Activated CD4-positive, alpha-beta T cell treated with anti-CD3 and anti-CD28 coated beads, Interleukin-2, amount 50 U/mL, for 24 hours (primary cell): ENCODE results near the gene BCKDHB.
"Not testable (repeated sequence)": the region's sequence is repeated elsewhere in the genome, so short reads cannot be mapped to it uniquely, and the experiment has no call there.

Experiments
- DNase-seq, 2 donors: peaks; one replicate each; pipeline ENCODE4 v3.0.0-alpha.2; 2020; ENCODE audit warnings: low read depth in 1 of 2, low spot score in 1 of 2

Gene BCKDHB

DNA sequence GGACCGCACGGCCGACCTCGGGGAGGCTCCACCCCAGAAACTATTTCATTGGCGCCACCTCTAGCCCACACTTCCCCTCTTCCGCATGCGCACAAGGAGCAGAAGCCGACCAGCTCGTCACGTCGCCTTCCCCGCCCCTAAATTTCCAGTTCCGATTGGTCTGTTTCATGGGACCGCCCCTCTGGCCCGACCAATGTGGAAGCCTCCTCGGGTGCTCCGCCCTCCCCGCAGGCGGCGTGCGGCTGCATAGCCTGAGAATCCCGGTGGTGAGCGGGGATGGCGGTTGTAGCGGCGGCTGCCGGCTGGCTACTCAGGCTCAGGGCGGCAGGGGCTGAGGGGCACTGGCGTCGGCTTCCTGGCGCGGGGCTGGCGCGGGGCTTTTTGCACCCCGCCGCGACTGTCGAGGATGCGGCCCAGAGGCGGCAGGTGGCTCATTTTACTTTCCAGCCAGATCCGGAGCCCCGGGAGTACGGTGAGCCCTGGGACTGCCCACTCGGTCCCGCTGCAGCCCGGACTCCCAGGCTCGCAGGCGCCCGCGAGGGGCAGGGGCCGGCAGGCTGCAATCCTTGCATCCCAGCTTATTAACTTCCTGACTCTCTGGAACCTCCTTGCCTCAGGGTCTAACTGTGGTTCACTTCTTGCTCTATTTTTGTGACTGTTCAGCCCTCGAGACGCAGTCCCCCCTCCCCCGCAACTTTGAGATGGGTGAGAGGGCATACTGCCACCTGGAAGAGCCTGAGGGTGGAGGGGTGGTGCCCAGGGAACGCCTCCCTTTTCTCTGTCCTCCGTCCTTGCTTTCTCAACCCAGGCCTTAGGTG is at the start of gene BCKDHB:
TSS of gene BCKDHB (plus strand) at position 254 of the 818 bp plus-strand sequence. CDS start at position 277, 23 bp downstream.
- peak; percentile 86 to 98 for DNase-seq

DNA sequence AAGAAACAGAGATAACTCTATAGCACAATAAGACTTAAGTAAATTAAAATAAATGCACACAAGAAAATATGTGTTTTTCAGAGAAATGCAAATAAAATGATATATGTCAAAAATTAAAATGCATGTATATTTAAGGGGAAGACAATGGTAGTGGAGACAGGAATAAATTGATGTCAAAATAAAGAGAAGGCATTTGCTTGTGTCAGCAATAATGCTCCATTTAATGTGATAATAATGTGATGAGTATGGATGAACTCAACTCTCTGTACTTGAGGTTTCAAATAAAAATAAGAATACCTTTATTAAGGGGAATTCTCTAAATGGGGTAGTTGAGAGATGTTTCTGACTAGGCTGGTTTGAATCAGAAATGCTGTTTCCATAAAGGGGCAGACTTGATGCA is 45.7 kb upstream of the BCKDHB start:
- DNase-seq, result no peak

DNA sequence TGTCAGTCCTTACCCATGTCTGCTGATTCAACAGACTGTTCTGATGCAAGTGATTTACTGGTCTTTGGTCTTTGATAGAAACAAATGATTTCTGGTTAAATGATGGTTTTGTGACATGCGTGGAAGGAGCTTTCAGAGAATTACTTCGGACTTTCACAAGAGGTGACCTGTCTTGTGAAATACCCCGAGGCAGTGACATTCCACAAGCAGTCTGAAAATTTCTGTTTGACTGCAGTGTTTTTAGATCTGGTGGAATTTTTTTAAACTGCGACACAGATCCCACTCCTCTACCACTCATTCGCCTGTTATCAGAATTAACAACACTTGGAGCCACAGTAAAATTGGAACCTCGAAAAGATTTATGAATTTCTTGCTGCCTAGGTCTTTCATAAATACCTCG is 38.3 kb upstream of the BCKDHB start:
- DNase-seq, result not testable (repeated sequence)

DNA sequence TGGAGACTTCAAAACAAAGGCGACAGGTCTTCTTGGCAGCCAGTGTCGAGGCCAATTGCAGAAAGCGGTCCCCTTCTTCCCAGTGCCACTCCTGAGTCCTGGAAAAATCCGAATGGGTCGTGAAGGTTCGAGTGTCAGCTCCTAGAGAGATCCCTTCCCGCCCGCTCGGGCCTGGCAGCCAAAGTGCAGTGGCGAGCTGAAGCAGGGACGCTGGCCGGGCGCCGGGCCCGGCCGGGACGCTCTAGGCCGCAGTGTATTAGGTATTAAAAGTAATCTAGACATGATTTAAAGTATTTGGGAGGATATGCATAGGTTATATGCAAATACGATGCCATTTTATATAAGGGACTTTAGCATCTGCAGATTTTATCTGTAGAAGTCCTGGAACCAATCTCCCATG is 36.0 kb upstream of the BCKDHB start:
- DNase-seq, result not testable (repeated sequence)

DNA sequence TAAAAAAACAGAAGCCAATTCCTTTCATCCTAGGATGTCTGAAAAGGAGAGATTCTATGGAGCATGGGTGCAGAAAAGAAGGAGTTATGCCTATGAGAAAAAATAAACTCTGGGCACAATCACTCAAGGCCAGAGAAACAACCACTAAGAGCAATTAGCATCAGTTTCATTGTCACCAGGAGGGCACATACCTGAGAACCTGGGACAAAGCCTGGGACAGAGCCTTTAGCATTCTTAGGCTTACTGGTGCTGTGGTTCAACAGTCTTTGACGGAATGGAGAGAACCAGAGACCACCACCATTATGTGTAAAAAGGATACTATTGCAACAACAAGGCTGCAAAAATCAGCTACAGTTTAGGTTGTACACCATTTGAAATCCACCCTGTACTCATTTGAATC is 29.4 kb upstream of the BCKDHB start:
- DNase-seq, result no peak

DNA sequence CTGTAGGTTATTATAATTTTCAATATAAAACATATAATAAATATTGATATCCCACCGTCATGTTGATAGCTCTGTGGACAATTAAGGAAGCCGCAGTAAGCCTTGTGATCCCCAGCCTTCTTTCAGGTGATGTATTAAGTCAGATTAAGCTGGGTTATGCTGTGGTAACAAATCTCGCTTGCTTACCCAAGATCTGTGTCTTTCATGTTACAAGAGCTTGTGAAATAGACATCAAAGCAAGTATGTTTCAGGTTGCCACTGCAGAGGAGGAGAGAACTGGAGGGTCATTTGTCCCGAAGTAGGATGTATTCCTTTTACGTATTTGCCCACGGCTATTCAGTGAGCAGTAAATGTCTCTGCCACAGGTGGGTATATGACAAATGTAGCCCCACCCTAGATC is 17.8 kb upstream of the BCKDHB start:
- DNase-seq, result no peak

DNA sequence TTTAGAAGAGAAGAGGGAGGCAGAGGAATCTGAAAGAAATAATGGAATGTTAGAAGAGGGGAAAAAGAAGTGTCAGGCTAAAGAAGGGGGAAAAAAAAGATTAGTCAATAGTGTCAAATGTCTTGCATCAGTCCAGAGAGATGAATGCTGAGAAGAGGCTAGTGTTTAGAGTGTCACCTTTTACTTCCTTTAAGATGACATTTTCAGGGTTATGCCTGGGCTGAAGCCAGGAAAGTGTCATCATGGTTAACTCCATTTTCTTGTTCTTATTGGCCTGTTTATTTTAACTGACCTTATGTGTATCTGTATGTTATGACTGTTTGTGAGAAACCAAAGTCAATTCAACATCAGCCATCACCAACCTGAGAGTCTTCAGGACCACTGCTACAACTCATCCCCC is 15.0 kb upstream of the BCKDHB start:
- DNase-seq, result no peak

DNA sequence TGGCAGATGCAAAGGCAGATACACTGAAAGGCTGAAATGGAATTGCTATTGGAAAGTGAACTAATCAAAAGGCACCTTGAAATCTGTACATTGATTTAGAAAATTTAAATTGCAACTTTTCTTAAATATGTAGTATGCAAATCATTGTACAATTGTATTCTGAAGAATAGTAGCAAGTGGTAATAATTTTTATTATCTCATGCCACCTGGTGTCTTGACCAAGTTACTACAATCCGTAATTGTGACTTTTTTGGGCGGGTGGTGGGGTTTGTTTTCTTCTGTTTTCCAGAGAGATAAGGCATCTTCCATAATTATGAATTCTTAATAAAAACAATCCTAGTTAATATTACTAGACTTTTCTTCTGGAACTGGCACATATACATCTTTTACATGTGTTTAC is 12.5 kb upstream of the BCKDHB start:
- no peak for DNase-seq

DNA sequence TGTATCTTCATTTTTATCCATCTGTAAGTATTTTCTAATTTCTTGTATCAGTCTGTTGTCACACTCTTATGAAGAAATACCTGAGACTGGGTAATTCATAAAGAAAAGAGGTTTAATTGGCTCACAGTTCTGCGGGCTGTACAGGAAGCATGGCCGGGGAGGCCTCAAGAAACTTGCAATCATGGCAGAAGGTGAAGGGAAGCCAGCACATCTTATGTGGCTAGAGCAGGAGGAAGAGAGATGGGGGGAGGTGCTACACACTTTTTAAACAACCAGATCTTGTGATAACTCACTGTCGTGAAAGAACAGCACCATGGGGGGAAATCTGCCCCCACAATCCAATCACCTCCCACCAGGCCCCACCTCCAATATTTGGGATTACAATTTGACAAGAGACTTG is 10.9 kb upstream of the BCKDHB start:
- DNase-seq, result no peak

DNA sequence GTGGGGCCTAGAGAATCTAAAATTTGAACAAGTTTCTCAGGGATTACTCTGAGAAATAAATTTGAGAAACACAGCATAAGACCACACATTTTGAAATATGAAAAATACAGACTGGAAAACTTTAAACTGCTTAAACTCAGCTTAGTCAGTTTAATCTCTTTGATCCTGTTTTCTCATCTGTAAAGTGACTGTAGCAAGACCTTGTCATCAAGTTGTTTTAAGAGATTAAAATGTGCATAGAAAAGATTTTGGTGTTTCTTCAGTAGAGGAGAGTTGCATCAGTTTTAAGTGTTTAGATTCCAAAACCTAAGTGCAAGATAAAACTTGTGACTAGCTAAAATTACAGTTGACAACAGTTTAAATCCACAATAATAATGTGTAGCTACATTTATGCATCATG is 8.1 kb upstream of the BCKDHB start:
- DNase-seq, result no peak

DNA sequence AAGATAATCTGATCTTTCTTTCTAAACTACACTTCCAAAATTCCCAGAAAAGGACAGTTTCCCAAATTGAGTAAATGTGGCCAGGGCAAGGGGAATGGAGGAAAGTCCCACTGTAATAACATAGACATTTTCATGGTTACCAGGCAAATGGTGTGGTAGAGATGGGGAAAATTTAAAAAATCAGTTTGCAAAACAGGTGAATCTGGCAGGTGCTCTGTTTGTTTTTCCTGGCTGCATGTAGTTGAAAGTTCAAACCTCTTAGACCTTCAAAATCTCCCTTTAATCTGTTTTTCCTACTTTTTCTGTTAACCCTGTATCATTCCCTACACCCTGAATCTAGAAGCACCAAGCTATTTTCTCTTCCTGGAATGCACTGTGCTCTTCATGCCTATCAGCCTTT is 2.0 kb upstream of the BCKDHB start:
- DNase-seq, result no peak

DNA sequence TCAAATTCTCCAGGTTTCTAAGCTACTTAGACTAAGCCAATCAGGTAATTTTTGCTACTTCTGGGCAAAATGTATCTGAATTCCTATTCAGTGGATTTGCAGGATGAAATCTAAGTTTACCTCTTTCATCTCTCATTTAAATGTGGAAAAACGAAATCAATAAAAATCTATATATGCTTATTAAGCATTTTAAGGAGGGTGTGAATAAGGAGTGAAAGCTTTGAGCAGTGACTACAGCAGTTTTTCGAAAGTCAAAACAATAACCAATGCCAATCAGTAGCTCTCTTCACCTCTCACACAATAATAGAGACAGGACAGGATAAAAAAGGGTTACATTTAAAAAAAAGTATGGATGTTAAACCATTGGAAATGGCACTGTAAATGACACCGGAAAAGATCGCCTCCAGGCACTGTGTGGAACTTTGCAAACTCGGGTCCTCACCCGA is 476 bp upstream of the BCKDHB start:
- no peak for DNase-seq

DNA sequence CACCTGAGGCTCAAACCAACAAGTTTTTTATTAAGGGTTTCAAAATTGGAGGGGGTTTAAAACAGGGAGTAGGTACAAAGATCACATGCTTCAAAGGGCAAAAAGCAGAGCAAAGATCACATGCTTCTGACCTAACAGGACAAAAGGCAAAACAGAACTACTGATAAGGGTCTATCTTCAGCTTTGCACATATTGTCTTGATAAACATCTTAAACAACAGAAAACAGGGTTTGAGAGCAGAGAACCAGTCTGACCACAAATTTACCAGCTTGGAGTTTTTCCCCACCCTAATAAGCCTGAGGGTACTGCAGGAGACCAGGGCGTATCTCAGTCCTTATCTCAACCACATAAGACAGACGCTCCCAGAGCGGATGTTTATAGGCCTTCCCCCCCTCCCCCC is 16.1 kb downstream of the BCKDHB start:
- DNase-seq, result not testable (repeated sequence)

DNA sequence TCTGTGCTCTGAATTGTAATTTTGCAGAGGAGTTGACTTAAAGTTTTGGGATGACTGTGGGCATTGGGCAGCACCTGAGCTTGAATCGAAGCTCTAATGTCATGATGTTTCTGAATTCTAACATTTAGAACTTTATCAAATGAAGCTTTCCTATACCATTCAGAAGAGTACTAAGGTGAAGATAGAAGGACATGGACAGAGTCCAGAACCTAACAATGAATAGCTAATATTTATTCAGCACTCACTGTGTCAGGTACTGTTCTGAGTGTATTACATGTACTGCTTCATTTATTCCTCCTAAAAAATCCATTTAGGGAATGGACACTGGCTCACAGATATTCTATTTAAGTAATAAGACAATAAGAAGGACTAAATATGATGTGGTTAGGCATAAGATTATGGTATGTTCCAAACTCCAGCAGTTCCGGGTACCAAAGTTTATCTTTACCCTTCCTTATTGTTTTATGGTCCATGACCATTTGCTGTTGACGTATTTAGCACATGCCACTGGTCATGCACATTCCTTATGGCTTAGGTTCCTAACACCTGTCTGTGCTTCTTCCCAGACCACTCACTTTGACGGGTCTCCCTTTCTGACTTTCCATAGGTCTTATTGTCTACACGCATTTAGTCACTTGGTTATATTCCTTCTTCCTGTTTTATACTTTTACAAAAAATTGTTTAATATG is 20.3 kb downstream of the BCKDHB start:
- no peak for DNase-seq

DNA sequence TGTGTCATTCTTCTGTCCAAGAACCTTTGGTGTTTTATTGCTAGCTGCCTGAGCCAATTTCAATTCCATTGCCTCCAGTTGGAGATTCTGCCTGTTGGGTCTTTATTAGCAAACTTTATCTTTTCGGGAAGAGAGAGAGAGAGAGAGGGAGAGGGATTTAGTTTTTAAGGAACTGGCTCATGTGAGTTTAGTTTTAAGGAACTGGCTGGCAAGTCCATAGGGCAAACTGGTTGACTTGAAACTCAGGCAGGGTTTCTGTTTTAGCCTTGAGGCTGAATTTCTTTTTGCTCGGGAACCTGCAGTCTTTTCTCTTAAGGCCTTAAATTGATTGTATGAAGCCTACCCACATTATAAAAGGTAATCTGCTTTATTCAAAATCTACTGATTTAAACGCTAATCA is 23.0 kb downstream of the BCKDHB start:
- no peak for DNase-seq

DNA sequence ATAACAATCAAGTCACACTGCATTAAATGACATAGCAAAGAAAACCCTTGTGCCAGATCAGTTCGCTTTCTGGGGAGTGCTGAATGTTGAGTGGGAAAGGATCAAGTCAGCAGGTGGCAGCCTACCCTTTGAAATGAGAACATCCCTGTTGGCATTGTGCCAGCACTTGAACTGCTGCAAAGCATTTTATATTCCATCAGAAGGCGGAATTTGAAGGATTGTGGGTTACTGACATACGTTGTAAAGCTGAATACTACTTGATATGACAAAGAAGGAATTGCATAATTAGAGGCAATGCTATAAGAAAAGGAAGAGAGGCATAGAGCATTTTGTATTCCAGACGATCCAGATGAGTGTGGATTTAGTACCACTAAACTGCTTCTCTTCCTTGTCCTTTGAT is 26.5 kb downstream of the BCKDHB start:
- peak in 1 of 2 donors; percentile 11 for DNase-seq

DNA sequence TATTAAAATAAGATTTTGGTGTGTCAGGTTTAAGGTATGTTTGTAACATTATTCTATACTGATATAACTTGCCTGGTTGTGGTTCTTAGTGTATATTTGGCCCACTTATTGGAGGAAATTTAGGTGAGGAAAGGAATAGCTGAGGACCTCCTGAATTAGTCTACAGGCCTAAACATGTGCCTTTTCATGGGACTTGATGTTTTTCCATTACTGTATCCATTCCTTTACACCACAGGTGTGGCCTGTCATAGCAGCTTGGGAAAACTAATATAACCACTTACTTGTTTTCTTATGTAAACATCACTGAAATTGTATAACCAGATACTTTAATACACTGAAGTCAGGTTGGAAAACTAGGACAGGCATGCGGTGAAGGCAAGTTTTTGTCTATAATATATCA is 27.6 kb downstream of the BCKDHB start:
- no peak for DNase-seq

DNA sequence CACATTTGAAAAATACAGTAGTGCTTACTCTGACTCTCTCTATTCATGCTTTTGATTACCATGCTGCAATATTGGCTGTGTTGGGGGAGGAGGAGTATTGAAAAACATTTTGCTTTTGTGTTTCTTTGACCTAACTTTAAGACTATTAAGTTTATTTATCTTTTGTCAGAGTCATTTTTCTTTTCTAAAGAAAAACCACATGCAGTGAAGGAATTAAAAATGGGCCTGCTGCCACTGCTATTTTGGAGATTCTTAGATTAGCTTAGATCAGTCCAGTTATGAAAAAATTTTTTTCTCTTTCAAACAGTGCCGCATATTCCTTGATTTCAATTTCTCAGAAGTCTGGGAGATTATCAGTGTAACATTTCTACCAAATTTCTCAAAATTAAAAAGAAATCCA is 36.1 kb downstream of the BCKDHB start:
- no peak for DNase-seq

DNA sequence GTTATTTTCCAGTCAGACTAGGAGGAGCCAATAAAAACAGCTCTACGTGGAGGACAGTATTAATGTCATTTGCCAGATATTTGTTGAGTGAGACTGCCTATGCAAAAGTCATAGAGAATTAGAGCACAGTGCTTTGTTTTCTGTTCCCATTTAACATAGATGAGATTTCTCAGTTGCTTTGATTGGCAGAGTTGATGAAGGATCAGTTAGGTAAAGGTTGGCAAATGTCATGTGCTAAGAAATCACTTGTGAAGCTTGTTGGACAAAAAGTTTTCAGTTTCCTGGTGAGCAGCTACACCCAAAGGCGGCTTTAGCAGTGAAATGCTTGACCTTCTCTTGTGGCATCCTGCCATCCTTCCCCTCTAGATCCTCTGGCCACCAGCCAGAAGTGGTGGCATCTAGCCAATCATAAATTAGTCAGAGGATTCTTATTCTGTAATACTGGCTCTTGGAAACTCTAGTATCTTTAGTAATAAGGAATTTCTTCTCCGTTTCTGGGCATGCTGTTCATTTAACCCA is 37.0 kb downstream of the BCKDHB start:
- DNase-seq, result no peak

DNA sequence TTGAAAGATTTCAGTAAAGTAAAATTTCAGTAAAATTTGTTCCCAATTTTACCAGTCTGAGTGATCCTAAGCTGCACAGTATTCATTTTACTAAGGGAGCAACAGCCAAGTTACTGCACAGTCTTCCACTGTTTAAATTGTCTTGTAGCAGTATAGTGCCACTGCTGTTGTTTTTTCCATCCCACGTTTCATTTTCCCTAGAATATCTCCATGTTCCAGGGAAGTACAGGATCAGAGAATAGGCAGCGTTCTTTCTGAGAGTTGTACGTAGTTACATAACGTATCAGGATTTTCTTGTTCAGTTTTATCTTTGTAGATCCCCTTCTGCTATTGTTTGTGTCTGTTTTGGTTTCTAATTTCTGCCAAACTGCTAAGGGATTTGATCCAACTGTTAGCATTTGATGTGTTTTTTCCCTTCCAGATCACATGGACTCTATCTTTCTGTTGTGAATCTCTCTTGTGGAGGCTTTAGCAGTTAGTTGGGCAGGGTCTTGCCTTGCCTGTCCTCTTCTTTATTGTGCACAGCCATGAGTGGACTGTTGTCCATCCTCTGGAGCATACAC is 38.4 kb downstream of the BCKDHB start:
- no peak for DNase-seq

DNA sequence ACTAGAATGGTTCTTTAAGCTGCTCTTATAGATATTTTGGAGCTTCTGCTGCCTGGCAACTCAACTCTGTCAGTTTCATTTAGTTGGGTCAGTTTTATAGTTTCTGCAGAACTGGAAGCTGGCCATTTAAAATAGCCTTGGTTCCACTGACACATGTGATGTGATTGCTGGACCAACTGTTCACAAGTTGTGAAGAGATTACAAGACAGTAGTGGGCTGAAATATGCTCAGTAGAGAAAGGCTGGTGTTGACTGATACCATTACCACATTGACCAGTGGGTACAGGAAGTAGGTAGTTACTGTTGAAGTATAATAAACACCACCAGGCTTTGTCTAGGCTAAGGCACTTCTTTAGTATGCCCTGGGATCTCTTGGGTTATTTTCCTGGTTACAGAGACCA is 39.0 kb downstream of the BCKDHB start:
- no peak for DNase-seq

DNA sequence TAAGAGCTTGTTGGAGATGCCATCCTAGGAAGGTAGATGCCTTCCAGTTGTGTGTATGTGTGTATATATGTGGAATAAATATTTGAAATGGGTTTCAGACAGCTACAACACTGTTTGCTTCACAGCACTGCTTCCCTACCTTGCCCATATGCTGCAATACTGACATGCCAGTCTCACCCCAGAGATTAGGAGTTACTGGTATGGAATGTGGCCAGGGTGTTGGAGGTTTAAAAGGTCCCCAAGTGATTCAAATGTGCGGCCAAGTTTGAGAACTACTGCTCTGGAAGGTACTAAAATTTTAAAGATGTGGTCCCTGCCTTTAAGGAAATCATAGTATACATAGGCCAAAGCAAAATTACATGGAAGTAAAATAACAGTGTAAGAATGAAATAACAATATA is 39.5 kb downstream of the BCKDHB start:
- DNase-seq, result no peak
